Left colon (tissue), 2 donors: ENCODE results near the gene HNRNPAB. TPM values are rescaled to one million over a fixed set of nuclear protein-coding genes. Genes with fewer than 3 reads are reported as not detected.
"Not testable (repeated sequence)": the region's sequence is repeated elsewhere in the genome, so short reads cannot be mapped to it uniquely, and the experiment has no call there.

Source experiments
- ATAC-seq: fragments of 200-7000 bp; cut with Tn5 transposase; one replicate; pipeline ENCODE4 v1.9.1; 2020; ENCODE audit warnings: mild to moderate bottlenecking, moderate library complexity
- DNase-seq, 2 donors: peaks; one replicate each; pipeline ENCODE4 v3.0.0-alpha.2; 2020
- intact Hi-C, 2 donors: fragments of 100-400 bp; cut with DNase I in 1 of 2; cut with micrococcal nuclease in 1 of 2; formaldehyde crosslinking; loops; one replicate each; pipeline versions ENCODE4 v1.11.2 to v1.14.0; 2022; cut with DNase I, micrococcal nuclease
- total RNA-seq, 2 donors: library from RNA; stranded (reverse); fragmentation: NEBNext Ultra II Directional; extraction: Animal tissue kit (Norgen Biotek cat#: 25700); gene quantifications; one replicate each; pipeline ENCODE4 v1.2.1, GENCODE V29; 2021
- donor health status: DM: no; HTN: no; CAD: no.
- donor health status: DM: yes; HTN: yes; CAD: no.

HNRNPAB gene
- total RNA-seq, 2 donors from 2014 or later, result 274 to 281 TPM

DNA sequence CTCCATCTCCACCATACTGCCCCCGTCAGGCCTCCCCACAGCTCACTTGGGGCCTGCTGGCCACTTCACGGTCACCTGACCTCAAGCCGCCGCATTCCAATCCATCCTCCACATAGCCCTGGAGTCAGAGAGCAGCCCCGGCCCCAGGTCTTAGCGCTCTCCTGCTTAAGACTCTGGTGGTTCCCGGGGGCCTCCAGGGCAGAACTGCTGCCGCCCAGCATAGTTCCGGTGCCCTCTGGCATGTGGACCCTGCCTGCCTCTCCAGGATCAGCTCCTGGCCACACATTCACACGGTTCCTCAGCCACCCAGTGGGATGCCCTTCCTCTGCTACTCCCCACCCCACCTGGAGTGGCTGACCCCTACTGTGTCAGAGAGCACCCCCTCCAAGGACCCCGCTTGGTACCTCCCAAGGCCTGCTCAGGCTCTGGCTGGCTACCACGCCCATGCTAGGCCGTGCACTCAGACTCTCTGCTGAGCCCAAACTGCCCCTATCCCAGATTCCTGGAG is 19.5 kb downstream of the HNRNPAB start:
- no peak for ATAC-seq
- DNase-seq, result no peak
- intact Hi-C loops, result no loop called here

GRCh38 chr5:178224403-178224802 is 20.1 kb downstream of the HNRNPAB start:
- intact Hi-C loops, result no loop called here
- DNase-seq (no peak), ATAC-seq (no peak)

DNA sequence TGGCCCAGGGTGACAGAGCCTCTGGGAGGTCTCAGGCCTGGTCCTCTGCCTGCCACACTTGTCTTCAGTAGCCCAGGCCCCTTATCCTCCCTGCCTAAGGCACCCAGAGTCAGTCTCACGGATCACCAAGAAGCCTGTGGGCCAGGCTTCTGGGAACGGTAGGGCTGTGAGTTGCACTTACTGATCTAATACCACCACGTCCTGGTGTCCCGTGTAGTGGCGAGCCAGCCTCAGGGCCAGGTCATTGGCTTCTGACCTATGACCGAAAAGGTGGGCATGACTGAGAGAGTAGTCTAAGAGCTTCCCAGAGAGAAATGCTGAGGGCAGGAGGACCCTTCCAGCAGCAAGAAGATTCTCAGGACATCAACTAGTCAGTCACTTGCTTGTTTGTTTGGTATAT is 20.8 kb downstream of the HNRNPAB start:
- no peak for DNase-seq
- no peak for ATAC-seq

DNA sequence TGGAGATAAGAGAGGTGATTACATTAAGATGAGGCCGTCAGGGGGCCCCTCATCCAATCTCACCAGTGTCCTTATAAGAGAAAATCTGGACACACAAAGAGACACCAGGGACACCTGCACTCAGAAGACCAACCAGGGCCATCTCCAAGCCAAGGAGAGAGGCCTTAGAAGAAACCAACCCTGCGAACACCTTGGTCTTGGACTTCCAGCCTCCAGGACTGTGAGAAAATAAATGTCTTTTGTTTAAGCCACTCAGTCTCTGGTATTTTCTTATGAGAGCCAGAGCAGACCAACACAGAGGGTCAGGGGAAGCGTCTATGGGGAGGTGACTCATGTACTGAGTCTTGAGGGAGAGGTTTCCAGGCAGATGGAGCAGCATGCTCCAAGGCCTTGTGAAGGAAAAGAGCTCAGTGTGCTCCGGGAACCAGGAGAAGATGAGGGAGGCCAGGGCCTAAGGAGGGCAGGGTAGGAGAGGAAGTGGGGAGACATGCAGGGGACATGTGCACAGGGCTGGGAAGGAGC is 22.9 kb downstream of the HNRNPAB start:
- ATAC-seq, result no peak

More for the DNA sequence above, 20.8 kb downstream of the HNRNPAB start:
- intact Hi-C loops, result no loop called here

GRCh38 chr5:178227929-178228328 is 23.6 kb downstream of the HNRNPAB start:
- ATAC-seq, result no peak
- no peak for DNase-seq
- intact Hi-C loops, result no loop called here

More for the DNA sequence above, 22.9 kb downstream of the HNRNPAB start:
- intact Hi-C loops, result no loop called here
- no peak for DNase-seq

- intact Hi-C loops, result no loop called here
- DNase-seq, result no peak
- ATAC-seq, result no peak
Measured at GRCh38 chr5:178228609-178229008, 24.3 kb downstream of the HNRNPAB start.

- ATAC-seq, DNase-seq, intact Hi-C loops: not testable (repeated sequence)
Measured at GRCh38 chr5:178229111-178229510, 24.8 kb downstream of the HNRNPAB start.

GRCh38 chr5:178229861-178230260 is 25.5 kb downstream of the HNRNPAB start:
- ATAC-seq, result no peak
- intact Hi-C loops, result no loop called here
- no peak for DNase-seq

DNA sequence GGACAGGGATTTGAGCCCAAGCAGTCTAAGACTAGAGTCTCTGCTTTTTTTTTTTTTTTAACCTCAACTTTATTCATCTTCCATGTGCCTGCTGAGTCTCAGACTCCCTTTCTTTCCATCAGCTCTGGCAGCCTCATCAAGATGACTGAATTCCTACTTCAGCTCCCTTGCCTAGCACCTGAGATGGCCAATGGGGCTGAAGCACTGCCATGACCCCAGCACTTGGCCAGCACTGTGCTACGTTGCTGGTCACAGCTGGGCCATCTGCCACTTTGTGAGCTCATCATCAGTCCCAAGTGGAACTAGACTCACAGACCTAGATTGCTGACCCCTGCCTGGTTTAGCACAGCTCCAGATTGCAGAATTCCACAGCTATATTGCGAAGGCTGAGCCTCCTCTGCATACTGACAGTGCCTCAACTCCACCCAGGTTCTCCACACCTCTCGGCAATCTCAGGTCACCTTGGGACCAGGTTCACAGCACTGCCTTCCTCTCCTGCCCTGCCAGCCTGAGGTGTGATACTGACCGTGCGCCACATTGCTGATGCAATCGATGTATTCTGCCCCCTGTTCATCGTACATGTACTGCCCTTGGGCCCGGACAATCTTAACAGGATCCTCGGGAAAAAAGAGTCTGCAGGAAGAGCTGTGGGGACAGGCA is 26.7 kb downstream of the HNRNPAB start:
- no peak for DNase-seq
- ATAC-seq, result peak; percentile 35
- intact Hi-C loops, result no loop called here

GRCh38 chr5:178231539-178232123 is 27.3 kb downstream of the HNRNPAB start:
- DNase-seq, result no peak
- intact Hi-C loops, result no loop called here
- peak; percentile 7 for ATAC-seq

DNA sequence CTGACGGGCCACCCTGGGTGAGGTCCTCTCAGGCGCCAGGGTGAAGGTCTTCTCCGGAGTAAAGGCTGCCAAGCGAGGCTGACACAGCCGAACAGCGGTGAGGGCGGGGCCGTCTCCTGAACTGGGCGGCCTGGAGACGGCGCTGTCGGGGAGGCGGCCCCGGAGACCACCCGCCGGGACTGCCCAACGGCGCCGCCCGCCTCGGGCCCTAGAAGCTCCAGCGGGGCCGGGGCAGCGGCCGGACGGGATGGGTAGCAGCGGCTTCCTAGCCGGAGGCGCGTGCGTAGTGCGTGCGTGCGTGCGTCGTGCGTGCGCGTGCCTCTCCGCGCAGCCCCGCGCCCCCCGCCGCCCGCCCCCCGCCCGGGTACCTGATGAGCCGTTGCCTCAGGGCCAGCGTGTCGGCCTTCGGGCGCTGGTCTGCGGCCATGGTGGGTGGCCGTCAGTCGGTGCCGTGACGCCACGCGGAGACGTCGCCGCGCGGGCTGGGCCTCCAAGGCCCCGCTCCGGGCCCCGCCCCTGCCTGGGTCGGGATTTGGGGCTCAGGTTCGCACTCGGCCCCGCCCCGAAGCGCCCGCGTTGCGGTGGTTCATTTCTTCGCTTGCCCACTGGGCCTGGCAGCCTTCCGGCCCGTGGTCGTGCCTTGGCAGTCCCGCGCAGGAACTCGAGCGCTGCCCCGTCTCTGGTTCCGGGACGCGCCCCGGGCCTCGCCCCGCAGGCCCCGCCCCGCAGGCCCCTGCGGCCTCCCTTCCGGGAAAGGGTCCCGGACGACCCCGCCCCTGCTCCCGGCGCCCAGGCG is 28.0 kb downstream of the HNRNPAB start, which contains the start of gene PHYKPL:
Gene PHYKPL (minus strand): TSS at position 679 of the 796 bp plus-strand sequence. CDS start 252 bp downstream, at position 427.
- intact Hi-C loops, result no loop called here
- DNase-seq (peak; percentile 72 to 85), ATAC-seq (peak; percentile 58)

GRCh38 chr5:178232920-178233429 is 28.6 kb downstream of the HNRNPAB start:
- ATAC-seq, result no peak
- intact Hi-C loops, result no loop called here

GRCh38 chr5:178234121-178234749 is 29.9 kb downstream of the HNRNPAB start:
- no peak for ATAC-seq
- intact Hi-C loops, result no loop called here
- no peak for DNase-seq

More at GRCh38 chr5:178232920-178233429, 28.6 kb downstream of the HNRNPAB start:
- no peak for DNase-seq

- DNase-seq (peak in 1 of 2 donors; percentile 93), ATAC-seq (no peak)
- intact Hi-C loops, result no loop called here
Measured at GRCh38 chr5:178234750-178235587, 30.6 kb downstream of the HNRNPAB start.

DNA sequence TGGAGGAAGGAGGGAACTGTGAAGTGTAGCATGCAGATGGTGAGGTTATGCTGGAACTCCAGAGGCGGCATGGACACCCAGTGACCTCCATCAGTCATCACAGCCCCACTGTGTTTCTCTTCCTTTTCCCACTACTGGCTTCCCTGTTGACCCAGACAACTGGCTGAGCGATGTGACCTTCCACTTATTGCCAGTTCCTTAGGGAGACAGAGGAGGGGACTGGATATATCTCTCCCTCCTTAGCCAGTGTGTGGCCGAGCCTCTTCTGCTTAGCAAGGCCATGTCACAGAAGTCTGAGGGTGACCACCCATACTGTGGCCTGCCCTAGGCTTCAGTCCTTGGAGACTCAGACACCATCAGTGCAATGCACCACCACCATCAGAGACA is 31.2 kb downstream of the HNRNPAB start:
- no peak for DNase-seq
- intact Hi-C loops, result no loop called here
- ATAC-seq, result no peak

- intact Hi-C loops, result no loop called here
- no peak for ATAC-seq
- no peak for DNase-seq
Measured at GRCh38 chr5:178236126-178236525, 31.8 kb downstream of the HNRNPAB start.

DNA sequence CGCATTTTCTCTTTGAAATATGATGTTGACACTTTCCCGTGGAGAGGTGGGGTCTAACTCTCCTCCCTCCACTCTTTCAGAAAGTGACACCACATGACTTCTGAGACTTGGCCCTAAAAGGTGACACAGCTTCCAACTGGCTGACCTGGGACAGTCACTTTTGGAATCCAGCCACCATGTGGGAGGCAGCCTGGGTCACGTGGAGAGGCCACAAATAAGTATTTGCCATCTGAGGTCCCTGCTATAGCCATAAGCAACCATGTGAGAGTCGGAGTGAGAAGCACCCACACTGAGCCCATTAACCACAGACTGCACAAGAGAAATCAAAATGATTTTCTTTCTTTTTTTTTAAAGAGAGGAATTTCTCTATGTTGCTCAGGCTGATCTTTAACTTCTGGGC is 32.3 kb downstream of the HNRNPAB start:
- peak in 1 of 2 donors; percentile 71 for DNase-seq
- intact Hi-C loops, result no loop called here
- peak; percentile 15 for ATAC-seq
